ENCODE measurements around the gene DNAJC1.

Gene DNAJC1

DNA sequence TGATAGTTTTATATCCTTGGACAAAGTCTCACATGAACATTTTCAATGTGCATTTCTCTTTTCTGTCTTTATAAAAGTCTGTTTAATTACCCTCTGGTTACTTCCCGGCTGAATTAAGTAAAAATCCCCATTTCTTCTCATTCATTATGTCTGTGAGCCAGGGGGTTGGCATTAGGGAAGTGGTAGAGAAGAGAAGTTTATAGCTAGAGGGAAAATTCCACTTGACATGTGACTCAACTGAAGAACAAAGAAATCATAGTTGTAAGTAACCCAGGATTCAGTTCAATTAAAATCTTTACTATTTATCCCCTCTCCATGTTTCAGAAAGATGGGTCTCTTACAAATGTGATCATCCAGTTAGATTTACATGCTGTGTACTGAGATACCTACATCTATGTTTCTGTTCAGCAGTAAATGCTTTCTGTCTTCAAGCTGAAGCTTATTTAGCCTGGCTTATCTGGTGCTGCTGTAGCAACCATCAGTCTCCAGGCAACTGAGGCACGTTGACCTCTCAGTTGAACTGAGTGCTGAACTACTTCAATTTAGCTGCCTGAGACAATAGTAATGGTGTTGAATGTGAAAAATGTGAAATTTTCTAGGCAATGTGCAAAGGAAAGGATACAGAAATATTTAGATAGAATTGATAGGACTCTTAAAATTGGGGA is 287.9 kb downstream of the DNAJC1 start:
- in situ Hi-C loops (cut with MboI; ENCODE audit: low sequenced_read_pairs) = no loop called here

DNA sequence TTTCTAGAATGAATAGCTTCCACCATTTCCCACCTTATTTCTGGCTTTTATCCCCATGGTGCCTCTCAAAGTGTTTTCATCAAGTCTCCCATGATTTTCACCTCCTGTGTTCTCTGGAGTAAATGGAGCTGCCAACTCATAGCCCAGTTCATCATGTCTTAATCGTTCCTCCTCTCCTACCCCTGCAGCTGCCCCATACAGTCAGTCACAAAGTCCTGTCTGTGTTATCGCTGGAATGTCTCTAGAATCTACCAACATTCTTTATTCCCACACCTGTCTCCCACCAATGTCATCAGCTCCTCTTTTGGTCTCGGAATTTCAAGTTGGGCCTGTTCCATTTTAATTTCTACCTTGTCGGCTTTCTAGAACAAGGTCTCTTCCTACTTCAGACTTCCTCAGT is 290.6 kb downstream of the DNAJC1 start:
- in situ Hi-C loops (cut with MboI; ENCODE audit: low sequenced_read_pairs) = no loop called here

- in situ Hi-C loops (cut with MboI; ENCODE audit: low sequenced_read_pairs) = no loop called here
These were observed 296.0 kb downstream of the DNAJC1 start for GRCh38 chr10:21707498-21707897.
